Heart right ventricle (tissue), 16 donors: ENCODE measurements around the gene LRRC8B. TPM values are rescaled to one million over a fixed set of nuclear protein-coding genes. Genes with fewer than 3 reads are reported as not detected.

Experiments
- ATAC-seq, 8 donors: fragments of 200-7000 bp; cut with Tn5 transposase; one replicate each; pipeline ENCODE4 v1.9.1; 2020; ENCODE audit warnings: mild to moderate bottlenecking in 8 of 8, moderate library complexity in 8 of 8, moderate number of reproducible peaks in 1 of 8
- DNase-seq, 2 donors: peaks; one replicate each; pipeline ENCODE4 v3.0.0-alpha.2; 2020
- H3K27ac ChIP-seq, 10 donors: fragments of 200-600 bp; sonication (generic) in 2 of 10; one replicate each; pipeline versions ENCODE4 v1.5.0 to v1.8.0; 2020 to 2022; ENCODE audit warnings: mild to moderate bottlenecking in 3 of 10
- H3K27me3 ChIP-seq, 7 donors: fragments of 200-600 bp; one replicate each; pipeline ENCODE4 v1.8.0; 2021 to 2022; ENCODE audit warnings: mild to moderate bottlenecking in 2 of 7
- H3K36me3 ChIP-seq, 9 donors: fragments of 200-600 bp; sonication (generic) in 1 of 9; one replicate each; pipeline versions ENCODE4 v1.5.0 to v1.8.0; 2020 to 2022; ENCODE audit warnings: mild to moderate bottlenecking in 2 of 9
- H3K4me1 ChIP-seq, 9 donors: fragments of 200-600 bp; sonication (generic) in 1 of 9; one replicate each; pipeline versions ENCODE4 v1.5.0 to v1.8.0; 2020 to 2022; ENCODE audit warnings: mild to moderate bottlenecking in 4 of 9
- H3K4me3 ChIP-seq, 10 donors: fragments of 200-600 bp; sonication (generic) in 2 of 10; one replicate each; pipeline versions ENCODE4 v1.5.0 to v1.8.0; 2020 to 2022; ENCODE audit warnings: mild to moderate bottlenecking in 7 of 10, moderate library complexity in 2 of 10
- H3K9me3 ChIP-seq, 11 donors: fragments of 200-600 bp in 10 of 11; sonication (generic) in 2 of 11; one replicate each; pipeline versions ENCODE4 v1.5.0 to v1.8.0; 2013 to 2022; ENCODE audit warnings: mild to moderate bottlenecking in 2 of 11, control low read depth in 1 of 11, moderate library complexity in 1 of 11
- CTCF ChIP-seq, 9 donors: fragments of 200-600 bp; sonication (generic) in 2 of 9; IDR thresholded peaks; one replicate each; pipeline versions ENCODE4 v1.5.0 to v1.8.0; 2021 to 2022; ENCODE audit warnings: antibody characterized with exemption in 9 of 9, mild to moderate bottlenecking in 5 of 9, moderate library complexity in 1 of 9
- WGBS, 2 donors: extraction: QIAGEN DNeasy Blood & Tissue Kit; methylation state at CpG; one replicate each; pipeline ENCODE4 v1.1.7; 2013; ENCODE audit warnings: inconsistent platforms in 1 of 2; 5-methylcytosine and 5-hydroxymethylcytosine counted together
- intact Hi-C, 10 donors: fragments of 100-400 bp; cut with DNase I; formaldehyde crosslinking; loops; one replicate each; pipeline versions ENCODE4 v1.11.1 to v1.14.2; 2022
- long read RNA-seq, 3 donors: library from polyadenylated mRNA; unstranded; transcript quantifications; one replicate each; pipeline ENCODE4 v2.0.0, GENCODE V29; 2020 to 2021
- polyA plus RNA-seq, 2 donors: library from polyadenylated mRNA; stranded (reverse); fragments of 200-250 nt; gene quantifications; one replicate each; pipeline ENCODE4 v1.2.3, GENCODE V29; 2013
- total RNA-seq, 10 donors: library from RNA; stranded (reverse); fragmentation: NEBNext Ultra II Directional in 3 of 10; extraction: Animal tissue kit (Norgen Biotek cat#: 25700) in 3 of 10; gene quantifications; one replicate each; pipeline versions ENCODE4 v1.2.1 to v1.2.4, GENCODE V29; 2021 to 2023
- donor health status: Arrhythmogenic right ventricular cardiomyopathy.
- donor health status: ischemic (EF 13 %, LVEDD 7.1; RV severe dilation, severe dysfunction).
- donor health status: healthy with polysubstance abuse.
- donor health status: DM: no; HTN: yes; CAD: no.
- donor health status: DM: no; HTN: no; CAD: no.
- donor health status: ischemic (EF 25% LVEDD 6.9; RV normal size, moderate dysfunction).
- donor health status: ischemic (EF 25% LVEDD 5.7; RV mildly dilated, moderate dysfunction).
- donor health status: healthy.
- donor health status: DM: yes; HTN: yes; CAD: no.
- donor health status: Ischemic cardiomyopathy.
- donor health status: ischemic (EF 35%, LVEDD 5.7; RV mildly dilated, moderate dysfunction).
- donor health status: nonischemic (EF 11% LVEDD 7.7; RV severe dilation, severe dysfunction).
- donor health status: DM: yes; HTN: yes; CAD: no.
- donor health status: PGD.
- donor health status: ischemic (EF 29% LVEDD 5.4; RV normal size, mild dysfunction).
- donor health status: nonischemic (EF 23%, LVEDD 6.1; RV moderate dilation, normal function).

LRRC8B gene
- total RNA-seq (1 to 10 TPM; 2.4 to 6.6 (median 4.5) TPM), polyA plus RNA-seq (1 to 10 TPM; 1.7 to 2.2 TPM)
- long read RNA-seq, donor 1 = 0 reads
- long read RNA-seq, donor 2 = 0 reads
- long read RNA-seq, donor 3, partial matches to known transcripts = 1 of 2 reads
- long read RNA-seq, donor 3, other reads (novel, unspliced or antisense) = 1 of 2 reads

DNA sequence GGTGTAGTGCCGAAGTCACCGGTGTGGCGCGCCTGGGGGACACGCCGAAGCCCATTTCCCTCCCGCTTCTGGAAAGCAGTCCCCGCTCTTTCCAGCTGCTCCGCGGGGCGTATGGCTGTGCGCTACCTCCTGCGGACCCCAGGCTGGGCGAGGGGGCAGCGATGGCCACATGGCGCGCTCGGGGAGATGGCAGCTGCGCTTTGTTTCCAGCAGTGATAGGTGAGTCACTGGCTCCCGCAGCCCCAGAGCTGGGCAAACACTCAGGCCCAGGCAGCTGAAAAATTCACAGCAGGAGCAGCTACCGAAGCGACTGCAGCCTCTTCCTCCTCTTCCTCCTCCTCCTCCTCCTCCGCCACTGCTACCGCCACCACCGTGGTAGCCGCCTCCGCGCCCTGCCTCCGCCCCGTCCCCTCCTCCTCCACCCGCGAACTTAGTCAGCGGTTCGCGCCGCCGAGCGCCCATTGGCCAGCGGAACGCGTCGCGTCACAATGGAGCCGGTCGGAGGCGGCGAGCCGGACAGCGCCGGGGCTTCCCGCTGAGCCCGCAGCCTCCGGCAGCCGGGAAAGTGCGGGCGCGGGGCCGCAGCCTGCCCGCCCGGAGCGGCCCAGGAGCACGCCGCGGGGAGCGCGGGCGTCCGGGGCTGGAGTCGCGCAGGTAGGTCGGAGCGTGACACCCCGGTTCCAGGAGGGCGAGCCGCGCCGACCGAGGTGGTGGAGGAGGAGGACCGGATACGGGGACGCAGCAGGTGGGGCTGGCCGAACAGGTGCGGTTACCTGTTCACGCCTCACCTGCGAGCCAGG, at the start of gene LRRC8B:
Gene LRRC8B, plus strand, starts transcription at position 461 of the 800 bp plus-strand sequence. CDS start 57,822 bp downstream, outside the sequence.
- peak within 1 kb of the TSS; percentile 71 to 99 (median 96) for H3K4me3 ChIP-seq
- H3K27ac ChIP-seq = peak within 1 kb of the TSS in 9 of 10 donors; percentile 87 to 96 (median 90)
- TF ChIP-seq CTCF (IDR thresholded peaks at IDR 0.05) = no peak
- peak; percentile 99 to 100 (median 99) for ATAC-seq
- intact Hi-C loops = loop anchor here in 8 of 10 donors (2.0 to 10.0 kb wide), 10 partner anchors 37 to 240 kb away; no protein-coding TSS in a partner anchor
- H3K9me3 ChIP-seq = no peaks in the 10 kb centered on the region
- H3K36me3 ChIP-seq = peaks cover 0 to 7% (median 0%) of the 10 kb centered on the region in 9 donors
- peaks cover 0 to 49% (median 17%) of the 10 kb centered on the region in 9 donors for H3K4me1 ChIP-seq
- DNase-seq = peak; percentile 93 to 94
- 0 to 1% methylated on average over 85 of the region's 85 CpGs for WGBS, 2 donors
- H3K27me3 ChIP-seq = no peaks in the 10 kb centered on the region

DNA sequence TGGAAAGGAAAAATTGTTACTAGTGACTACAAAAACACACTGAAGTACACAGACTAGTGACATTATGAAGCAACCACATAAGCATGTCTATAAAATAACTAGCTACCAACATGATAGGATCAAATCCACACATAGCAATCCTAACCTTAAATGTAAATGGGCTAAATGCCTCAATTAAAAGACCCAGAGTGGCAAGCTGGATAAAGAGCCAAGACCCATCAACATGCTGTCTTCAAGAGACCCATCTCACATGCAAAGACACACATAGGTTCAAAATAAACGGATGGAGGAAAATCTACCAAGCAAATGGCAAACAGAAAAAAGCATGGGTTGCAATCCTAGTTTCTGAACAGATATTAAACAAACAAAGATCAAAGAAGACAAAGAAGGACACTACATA, 49.4 kb upstream of the LRRC8B start:
- peaks cover 0 to 3% (median 0%) of the 10 kb centered on the region in 7 donors for H3K27me3 ChIP-seq
- H3K4me1 ChIP-seq = no peaks in the 10 kb centered on the region
- H3K9me3 ChIP-seq = peaks cover 0 to 19% (median 0%) of the 10 kb centered on the region in 11 donors
- WGBS, 2 donors = 83% methylated on average over 1 of the region's 1 CpG
- intact Hi-C loops = no loop called here
- TF ChIP-seq CTCF (IDR thresholded peaks at IDR 0.05) = no peak
- no peak overlapping the region for H3K4me3 ChIP-seq
- ATAC-seq (no peak), DNase-seq (no peak)
- H3K36me3 ChIP-seq = no peaks in the 10 kb centered on the region
- H3K27ac ChIP-seq = no peak overlapping the region

- ATAC-seq (no peak), DNase-seq (no peak)
- intact Hi-C loops = no loop called here
- 88 to 95% methylated on average over 1 of the region's 1 CpG for WGBS, 2 donors
- Histone ChIP-seq H3K4me3 (no peak overlapping the region), H3K4me1 (no peaks in the 10 kb centered on the region), H3K27me3 (peaks cover 0 to 1% (median 0%) of the 10 kb centered on the region in 7 donors), H3K27ac (no peak overlapping the region), H3K9me3 (peaks cover 0 to 27% (median 0%) of the 10 kb centered on the region in 11 donors), H3K36me3 (no peaks in the 10 kb centered on the region)
- no peak for TF ChIP-seq CTCF (IDR thresholded peaks at IDR 0.05)
These were observed 48.6 kb upstream of the LRRC8B start for GRCh38 chr1:89476072-89476471.

GRCh38 chr1:89483010-89483756, 41.4 kb upstream of the LRRC8B start:
- Histone ChIP-seq H3K27ac (no peak overlapping the region), H3K27me3 (no peaks in the 10 kb centered on the region), H3K9me3 (peaks cover 0 to 15% (median 0%) of the 10 kb centered on the region in 11 donors), H3K4me3 (no peak overlapping the region), H3K36me3 (no peaks in the 10 kb centered on the region), H3K4me1 (peaks cover 0 to 9% (median 0%) of the 10 kb centered on the region in 9 donors)
- ATAC-seq (peak in 7 of 8 donors; percentile 71 to 88 (median 81)), DNase-seq (peak; percentile 36 to 88)
- intact Hi-C loops = loop anchor here (1.0 to 10.0 kb wide), 10 partner anchors 114 to 512 kb away; partner anchors contain the start of gene ZNF326 (in 1 of the 10)
- TF ChIP-seq CTCF (IDR thresholded peaks at IDR 0.05) = peak; percentile 60 to 91 (median 83)
- WGBS, 2 donors = 20 to 21% methylated on average over 3 of the region's 3 CpGs
